Measurements from ENCODE around the gene TENT4A.

Gene TENT4A

DNA sequence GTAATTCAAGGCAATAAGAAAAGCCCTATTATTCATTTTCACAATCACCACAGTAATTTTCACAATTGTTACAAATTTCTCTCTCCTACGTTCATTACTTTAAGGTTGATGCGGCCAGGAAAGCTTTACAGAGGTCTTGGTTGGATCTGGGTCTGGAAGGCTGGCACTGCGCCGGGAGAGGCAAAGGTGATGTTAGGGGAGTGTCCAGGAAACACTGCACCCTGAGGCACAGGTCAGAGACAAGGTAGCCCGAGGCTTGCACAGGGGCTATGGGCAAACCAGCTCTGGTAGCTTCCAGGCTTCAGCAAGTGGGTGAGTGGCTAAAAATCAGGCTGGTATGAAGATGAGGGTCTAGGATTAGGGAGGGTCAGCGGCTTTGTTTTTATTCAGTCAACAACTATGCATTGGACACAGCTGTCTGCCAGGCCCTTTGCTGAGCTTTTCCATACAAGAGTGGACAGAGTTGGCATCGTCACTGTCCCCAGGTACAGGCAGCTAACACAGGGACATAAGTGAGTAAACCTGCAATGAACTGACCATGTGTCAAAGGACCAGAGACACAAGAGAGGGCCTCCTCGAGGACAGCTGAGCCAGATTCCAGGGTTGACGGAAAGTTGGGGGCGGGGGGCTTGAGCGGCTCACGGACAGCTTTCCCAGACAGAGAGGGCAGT, 12.4 kb upstream of the TENT4A start:
- no peak for DNase-seq (ENCODE audit: low read depth)

DNA sequence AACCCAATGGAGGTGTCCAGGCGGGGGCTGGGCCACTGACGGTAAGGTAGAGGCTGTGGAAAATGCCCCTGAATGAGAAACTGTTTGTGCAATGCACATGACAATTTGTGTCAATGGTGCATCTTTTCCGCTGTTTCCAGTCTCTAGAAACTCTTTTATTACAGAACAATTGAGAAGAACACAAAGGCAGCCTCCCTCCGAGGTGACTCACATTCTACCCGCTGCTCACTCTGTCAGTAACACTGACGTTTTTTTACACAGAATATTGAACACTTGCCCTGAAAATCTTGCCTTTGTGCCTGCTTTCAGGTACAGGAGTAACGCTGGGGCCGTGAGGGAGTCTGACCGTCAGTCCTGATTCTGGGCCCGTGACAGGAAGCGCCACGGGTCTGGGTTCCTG, 11.7 kb upstream of the TENT4A start:
- DNase-seq (ENCODE audit: low read depth): no peak

DNA sequence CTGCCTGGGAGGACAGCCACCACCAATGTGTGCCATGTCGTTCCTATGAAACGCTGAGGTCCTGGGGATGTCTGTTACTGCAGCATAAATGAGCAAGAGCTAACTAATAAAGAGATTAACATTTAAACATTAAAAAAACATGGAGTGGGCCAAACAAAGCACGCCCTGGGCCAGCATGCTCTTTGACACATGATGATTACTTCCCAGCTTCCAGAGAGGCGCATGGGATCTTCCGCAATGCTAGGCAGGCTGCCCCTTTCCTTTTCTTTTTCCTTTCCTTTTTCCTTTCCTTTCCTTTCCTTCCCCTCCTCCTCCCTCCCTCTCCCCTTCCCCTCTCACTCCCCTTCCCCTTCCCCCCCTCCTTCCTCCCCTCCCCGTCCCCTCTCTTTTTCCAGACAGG, 10.6 kb upstream of the TENT4A start:
- no peak for DNase-seq (ENCODE audit: low read depth)

DNA sequence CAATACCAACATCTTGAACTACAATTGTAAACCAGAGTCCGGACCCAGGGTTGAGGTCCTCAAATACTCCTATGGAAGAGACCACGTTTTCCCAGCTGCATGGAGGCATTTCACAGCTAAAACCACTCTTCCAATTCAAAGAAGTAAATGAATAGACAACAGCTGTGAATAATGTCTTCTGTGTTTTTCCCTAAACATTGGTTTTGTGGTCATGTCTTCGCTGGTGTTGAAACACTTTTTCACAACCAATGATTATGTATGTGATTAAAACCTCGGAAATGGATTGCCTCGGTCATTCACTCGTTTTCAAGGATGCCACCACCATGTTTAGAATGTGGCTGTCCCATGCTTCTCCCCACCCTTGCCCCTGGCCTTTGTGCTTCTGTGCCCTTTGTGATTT, 9.4 kb upstream of the TENT4A start:
- no peak for DNase-seq (ENCODE audit: low read depth)

DNA sequence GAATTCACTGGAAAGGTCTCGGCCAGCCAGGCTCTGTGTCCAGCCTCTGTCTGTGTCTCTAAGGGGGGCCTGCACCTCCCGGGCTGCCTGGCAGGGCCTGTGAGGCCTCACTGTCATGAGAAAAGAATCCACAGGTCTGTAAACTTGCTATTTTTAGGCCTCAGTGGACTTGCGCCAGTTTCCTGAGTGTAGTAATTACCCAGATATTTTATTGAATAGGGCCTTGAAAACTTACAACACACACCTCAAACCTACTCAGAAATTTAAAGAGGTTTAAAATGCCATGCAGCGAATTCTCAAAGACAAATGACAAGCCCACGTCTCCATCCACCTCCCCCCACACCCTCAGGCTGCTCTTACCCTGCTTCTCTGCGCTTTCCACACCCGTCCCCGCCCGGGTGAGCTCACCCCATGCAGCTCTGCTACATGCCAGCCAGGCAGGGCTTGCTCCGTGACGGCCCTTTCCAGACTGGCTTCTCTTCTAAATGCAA, 8.8 kb upstream of the TENT4A start:
- DNase-seq (ENCODE audit: low read depth): no peak

DNA sequence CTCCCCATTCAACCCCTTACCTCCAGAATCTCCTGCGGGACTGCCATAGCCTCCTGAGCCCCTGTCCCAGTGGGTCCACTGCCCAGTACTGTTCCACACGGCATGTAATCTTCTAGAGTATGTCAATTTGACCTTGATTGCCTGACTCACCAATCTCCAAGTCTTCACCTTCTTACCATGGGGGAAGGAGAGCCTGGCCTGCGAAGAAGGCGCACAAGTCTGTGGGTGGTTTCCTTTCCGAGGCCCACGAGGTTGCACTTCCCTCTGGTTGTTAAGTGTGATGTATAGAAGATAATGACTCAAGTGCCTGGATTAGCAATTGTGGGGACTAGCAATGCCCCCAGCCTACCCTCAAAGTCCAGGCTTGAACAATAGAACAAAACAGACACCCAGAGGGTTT, 8.1 kb upstream of the TENT4A start:
- DNase-seq (ENCODE audit: low read depth): no peak

DNA sequence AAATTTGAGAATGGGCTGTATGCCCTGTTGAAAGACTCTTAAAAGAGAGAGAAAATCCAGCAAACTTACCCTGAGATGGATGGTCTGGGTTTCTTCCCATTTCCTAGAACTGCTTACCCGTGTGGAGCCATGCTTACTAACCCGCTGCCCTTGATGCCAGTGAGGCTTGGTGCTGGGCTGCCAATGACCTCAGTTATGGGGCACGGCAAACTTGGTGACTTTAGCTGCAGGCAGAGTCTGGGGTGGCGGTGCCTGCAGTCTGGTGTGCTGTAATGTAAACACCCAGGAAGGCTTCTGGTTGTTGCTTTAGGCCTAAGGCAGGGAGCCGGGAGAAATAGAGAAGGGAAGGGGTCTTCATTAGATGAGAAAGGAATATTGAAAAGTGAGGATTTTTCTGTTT, 7.3 kb upstream of the TENT4A start:
- no peak for DNase-seq (ENCODE audit: low read depth)

DNA sequence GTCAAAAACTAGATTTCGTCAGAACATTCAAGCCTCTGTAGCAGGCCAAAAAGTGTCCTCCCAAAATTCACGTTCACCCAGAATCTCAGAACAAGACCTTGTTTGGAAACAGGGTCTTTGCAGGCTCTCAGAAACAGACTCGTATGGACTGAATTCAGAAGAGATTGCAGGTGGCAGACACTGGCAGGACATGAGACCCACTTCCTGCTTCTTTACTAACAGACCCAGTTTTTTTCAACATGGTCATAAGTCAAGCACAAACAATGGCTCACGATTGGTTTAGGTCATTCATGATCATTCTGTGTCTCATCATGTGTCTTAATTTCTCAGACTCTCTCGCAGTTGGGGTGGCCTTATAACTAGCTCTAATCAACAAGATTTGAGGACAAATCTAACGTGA, 5.4 kb upstream of the TENT4A start:
- DNase-seq (ENCODE audit: low read depth): no peak

DNA sequence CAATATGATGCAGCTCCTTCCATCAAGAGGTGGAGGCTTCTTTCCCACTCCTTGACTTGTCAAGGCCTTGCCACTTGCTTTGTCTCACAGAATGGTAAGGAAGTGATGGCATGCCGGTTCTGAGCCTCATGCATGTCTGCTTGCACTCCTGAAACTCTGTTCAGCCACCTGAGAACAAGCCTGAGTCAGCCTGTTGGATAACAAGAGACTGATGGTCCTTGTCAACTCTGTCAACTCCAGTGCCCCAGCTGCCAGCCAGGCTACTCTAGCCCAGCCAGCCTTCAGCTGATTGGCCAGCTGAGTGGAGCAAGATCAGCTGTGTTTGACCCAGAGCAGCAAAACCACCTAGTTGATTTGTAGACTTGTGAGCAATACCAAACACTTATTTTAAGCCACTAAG, 4.4 kb upstream of the TENT4A start:
- no peak for DNase-seq (ENCODE audit: low read depth)

DNA sequence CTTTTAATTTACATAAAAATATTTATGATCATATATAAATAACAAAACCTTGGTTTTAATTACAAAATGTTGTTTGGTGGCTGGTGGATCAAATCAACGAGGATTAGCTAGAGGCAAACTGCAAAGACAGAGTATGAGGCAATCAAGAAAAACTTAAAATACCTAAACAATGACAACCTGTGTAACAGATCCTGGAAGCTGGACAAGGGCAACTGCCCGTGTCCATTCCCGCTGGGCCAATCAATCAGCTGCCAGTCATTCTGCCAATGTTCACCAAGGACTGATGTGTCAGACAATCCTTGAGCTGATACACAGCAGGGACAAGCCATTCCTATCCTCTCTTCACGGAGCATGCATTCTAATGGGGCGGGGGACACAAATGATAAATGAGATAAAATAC, 3.2 kb upstream of the TENT4A start:
- no peak for DNase-seq (ENCODE audit: low read depth)

DNA sequence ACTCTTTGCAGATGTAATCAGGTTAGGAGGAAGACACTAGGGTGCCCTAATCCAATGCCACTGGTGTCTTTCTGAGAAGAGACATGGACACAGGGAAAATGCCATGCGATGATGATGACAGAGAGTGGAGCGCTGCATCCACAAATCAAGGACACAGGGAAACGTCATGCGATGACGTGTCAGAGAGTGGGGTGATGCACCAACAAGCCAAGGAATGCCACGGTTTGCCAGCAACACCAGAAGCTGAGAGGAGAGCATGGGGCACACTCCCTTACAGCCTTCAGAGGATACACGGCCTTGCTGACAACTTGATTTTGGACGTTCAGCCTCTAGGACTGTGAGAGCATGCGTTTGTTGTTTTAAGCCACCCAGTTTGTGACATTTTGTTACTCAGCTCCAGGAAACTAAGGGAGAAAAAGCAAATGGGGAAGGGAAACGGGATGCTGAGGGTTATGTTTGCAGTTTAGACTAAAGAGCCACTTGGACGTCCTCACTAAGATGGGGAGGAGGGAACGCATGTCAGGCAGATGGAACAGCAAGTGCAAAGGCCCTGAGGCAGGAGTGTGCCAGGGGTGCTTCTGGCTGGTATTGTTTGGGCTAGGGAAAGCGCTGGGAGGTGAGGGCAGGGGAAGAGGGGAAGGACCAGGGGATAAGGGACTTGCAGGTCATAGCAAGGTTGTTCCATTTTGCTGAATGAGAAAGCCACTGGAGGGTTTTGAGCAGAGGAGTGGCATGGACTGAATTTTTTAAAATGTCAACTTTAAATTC, 2.5 kb upstream of the TENT4A start:
- no peak for DNase-seq (ENCODE audit: low read depth)

DNA sequence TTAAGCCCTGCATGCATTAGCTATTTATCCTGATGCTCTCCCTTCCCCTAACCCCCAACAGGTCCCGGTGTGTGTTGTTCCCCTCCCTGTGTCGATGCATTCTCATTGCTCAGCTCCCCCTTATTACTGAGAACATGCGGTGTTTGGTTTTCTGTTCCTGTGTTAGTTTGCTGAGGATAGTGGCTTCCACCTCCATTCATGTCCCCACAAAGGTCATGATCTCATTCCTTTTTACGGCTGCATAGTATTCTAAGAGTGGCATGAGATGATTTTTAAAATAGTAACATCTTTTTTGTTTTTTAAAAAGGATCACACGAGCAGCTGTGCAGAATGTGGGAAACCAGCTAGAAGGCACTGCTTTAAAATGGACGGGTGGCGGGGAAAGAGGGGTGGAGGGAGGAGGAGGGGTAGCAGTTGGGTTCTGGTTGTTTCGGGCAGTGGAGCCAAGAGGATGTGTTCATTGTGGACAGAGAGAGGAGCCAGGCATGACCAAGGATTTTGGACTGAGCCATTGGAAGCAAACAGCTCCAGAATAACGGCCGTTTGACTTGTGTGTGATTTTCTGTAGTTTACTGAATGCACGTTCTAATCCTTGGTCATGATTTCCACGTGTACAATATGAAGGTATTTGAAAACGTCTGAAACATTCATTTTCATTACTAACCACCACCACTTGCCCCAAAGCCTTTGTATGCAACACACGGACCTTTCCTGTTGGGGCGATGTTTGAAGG, 1.7 kb upstream of the TENT4A start:
- no peak for DNase-seq (ENCODE audit: low read depth)

DNA sequence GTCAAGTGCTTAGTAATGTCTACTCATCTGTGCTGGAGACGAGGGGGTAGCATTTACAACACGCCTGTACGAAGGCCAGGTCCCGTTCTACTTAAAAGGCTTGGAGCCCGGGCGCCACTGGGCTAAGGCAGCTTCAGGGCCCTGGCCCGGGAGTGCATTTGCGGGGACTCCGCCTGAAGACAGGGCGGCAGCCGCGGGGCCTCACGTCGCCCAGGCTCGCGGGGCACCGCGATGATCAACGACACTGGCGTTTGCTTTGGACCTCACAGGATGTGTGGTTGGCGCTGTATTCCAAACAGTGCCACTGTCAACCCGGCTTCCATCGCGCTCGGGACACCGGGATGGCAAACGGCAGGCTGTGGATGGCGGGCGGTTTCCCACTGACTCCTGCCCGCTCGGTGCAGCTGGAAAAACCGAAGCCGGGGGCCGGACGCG, 1.1 kb upstream of the TENT4A start:
- peak; percentile 18 for DNase-seq (ENCODE audit: low read depth)

DNA sequence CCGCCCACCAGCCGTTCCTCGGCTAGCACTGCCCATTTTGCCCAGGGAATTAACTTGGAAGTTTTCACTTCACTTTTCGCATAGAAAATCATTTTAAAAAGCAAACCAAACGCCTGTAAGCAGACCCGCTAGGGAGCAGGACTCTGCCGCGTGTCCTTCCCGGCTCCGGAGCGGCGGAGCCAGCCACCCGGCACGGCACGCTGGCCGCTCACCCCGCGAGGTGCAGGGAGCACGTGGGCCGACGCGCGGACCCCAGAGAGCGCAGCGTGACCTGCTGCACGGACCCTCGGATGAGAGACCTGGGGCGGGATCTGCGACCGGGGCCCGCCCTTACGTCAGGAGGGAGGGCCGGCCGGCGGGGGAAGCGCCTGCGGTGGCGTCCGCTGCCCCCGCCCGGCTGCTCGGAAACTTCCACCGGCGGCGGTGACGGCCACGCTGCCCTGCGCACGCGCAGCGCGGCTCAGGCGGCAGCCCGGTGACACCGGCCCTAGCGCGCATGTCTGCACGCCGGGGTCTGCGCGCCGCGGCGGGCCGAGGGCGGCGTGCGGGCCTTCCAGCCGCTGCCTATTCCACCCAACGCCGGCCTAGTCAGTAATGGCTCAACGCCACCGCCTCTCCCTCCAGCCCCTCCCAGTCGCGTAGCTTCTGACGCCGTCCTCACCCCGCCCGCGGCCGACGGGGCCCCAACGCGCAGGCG, 507 bp upstream of the TENT4A start:
- DNase-seq (ENCODE audit: low read depth): peak; percentile 94

DNA sequence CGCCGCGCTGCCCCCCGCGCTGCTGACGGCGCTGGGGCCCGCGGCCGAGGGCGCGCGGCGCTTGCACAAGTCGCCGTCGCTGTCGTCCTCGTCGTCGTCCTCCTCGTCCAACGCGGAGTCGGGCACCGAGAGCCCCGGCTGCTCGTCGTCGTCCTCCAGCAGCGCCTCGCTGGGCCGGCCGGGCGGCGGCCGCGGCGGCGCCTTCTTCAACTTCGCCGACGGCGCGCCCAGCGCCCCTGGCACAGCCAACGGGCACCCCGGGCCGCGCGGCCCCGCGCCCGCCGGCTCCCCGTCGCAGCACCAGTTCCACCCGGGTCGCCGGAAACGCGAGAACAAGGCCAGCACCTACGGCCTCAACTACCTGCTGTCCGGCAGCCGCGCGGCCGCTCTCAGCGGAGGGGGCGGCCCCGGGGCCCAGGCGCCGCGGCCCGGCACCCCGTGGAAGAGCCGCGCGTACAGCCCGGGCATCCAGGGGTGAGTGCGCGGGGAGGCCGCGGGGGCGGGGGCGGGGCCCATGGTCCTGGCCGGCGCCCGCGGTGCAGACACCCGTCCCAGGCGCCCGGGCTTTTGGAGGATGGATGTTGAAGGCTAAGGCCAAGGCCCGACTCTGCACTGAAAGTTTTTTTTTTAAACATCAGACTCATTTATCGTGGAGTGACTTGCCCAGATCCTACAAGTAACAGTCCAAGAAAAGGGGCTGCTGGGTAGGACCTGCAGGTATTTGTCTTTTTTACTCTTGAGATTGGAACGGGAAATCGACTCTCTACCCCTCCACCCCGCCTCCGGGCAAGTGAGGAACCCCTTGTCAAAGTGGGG, 1.2 kb downstream of the TENT4A start:
- DNase-seq (ENCODE audit: low read depth): no peak

DNA sequence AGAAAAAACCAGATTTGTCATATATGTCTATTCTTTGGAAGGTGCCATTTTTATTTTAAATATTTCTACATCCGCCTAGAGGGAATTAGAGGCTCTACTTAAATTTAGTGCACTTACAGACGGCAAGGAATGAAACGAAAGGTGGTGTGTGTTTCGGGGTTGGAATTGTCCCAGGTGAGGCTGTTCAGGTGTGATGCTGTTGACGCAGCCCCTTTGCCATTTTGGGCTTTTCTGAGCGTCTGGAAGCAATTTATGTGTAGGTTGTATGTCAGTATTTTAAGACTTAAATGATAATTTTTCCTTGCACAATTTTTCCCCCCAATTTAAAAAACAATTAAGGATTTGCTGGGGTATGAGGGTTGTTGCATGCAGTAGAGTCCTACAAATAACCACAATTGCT, 2.0 kb downstream of the TENT4A start:
- DNase-seq (ENCODE audit: low read depth): no peak

DNA sequence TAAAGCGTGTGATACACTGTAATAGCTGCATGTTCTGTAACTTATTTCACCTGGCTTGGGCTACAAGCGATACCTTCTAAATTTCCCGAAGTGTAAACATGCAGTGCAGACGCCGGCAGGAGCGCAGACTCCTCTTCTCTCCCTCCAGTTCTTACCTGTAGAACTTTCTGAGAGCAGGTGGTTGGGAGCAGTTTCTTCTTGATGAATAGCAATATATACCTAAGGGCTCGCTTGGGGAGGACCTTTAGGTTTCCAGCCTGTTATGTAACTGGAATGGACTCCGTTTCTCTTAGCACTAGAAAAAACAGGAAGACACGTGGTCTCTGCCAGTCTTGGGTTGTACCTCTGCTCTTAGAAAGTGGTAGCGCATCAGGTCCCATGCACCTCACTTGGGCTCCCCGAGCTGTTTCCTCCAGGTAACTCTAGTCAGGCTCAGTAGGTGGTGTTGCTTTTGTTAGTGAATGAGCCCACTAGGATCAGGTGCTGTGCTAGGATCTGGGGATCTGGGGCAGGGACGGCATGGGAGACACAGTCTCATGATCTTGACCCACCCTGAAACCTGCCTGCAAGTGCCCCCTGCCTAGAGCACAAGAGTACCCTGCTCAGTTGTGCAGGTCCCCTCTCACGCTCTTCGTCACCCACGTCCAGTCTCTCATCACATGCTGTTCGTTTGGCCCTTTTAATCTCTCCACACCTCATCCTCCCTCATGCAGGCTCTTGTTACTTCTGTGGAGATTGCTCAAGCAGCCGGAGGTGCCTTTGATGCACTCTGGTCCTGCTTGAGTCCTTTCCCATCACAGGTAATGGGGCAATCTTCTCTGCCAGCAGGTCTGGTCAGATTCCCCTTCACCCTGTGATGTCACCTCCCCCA, 2.8 kb downstream of the TENT4A start:
- no peak for DNase-seq (ENCODE audit: low read depth)

DNA sequence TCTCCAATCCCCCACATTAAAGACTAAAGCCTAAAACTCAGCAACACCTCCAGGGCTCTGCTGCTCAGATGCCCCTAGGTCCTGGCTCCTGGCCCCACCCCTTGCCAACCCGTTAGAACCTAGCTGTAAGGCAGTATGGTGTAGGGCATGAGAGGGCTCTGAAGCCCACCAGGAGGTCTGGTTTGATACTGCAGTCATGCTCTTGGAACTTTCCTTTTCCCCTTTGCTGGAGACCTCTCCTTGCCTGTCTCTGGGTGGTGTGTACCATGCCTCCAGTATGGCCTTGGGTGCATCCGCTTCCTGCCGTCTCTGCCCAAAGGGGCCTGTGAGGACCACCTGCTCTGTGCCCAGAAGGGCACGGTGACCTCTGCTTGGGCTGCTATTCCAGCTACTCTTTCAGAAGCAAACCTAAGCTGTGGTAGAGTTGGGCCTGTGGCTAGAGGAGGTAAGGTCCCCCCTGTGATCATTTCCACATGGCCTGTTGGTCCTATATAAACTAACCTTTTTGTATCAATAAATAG, 3.5 kb downstream of the TENT4A start:
- no peak for DNase-seq (ENCODE audit: low read depth)

DNA sequence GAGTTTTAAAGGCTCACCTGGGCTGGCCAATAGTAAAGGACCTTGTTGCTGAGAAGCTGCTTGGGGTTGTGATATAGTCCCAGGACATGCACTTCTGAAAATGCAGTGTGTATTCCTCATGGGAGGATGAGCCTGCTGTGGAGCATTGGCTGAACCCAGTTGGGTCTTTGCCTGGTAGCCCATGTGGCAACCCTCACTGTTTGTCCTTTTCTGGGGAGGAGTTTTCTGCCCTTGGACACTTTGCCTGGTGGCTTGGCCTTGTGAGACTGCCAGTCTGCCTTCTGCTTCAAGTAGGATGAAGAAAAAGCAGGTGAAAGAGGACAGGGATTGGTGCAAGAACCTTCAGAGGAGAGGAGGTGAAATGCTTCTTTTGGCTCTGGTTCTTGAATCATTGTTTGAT, 4.0 kb downstream of the TENT4A start:
- DNase-seq (ENCODE audit: low read depth): no peak

DNA sequence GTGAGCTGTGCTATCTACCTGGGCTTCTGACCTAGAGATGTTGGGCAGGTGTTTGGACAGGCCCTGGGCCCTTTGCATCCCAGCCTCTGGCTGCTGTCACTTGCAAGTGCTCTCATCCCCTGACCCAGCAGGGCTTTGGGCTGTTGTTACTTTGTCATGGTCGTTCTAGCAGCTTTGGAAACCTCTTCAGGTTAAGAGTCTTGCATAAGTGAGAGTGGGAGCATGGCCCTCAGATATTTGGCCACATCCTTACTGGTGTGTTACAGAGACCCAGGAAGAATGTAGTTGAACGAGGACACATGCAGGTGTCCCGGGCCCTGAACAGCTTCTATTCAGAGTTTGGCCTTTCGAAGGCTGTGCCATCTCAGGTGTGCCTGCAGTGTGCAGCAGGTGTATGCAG, 4.5 kb downstream of the TENT4A start:
- no peak for DNase-seq (ENCODE audit: low read depth)

Data from activated gamma-delta T cell treated with anti-CD3 and anti-CD28 coated beads, Interleukin-2, amount 50 U/mL, for 16 hours (primary cell).